M059J (cell line): Measurements from ENCODE around the gene COL11A2. TPM values are rescaled to one million over a fixed set of nuclear protein-coding genes. Genes with fewer than 3 reads are reported as not detected.

Experiments used
- DNase-seq: peaks from one replicate; pipeline ENCODE4 v3.0.0-alpha.2; 2012; ENCODE audit warnings: low read depth
- total RNA-seq: library from RNA; depleted of rRNA; stranded (reverse); fragments of >200 nt; shearing (Covaris generic); gene quantifications from 2 replicates; pipeline ENCODE4 v1.2.3, GENCODE V29; 2014

Gene COL11A2
- total RNA-seq, 1 experiment from 2014 or later = 0.02 TPM

GRCh38 chr6:33192671-33193602 lies 670 bp upstream of the COL11A2 start:
- DNase-seq = no peak

GRCh38 chr6:33191383-33192104 lies 723 bp downstream of the COL11A2 start:
- DNase-seq = no peak

- no peak for DNase-seq
Observed at GRCh38 chr6:33190504-33191107, 1.7 kb downstream of the COL11A2 start.

- DNase-seq = no peak
Observed at GRCh38 chr6:33189625-33190448, 2.4 kb downstream of the COL11A2 start.

GRCh38 chr6:33189164-33189563 lies 3.1 kb downstream of the COL11A2 start:
- no peak for DNase-seq

- DNase-seq = no peak
Observed at GRCh38 chr6:33187809-33188208, 4.5 kb downstream of the COL11A2 start.

GRCh38 chr6:33185654-33186187 lies 6.5 kb downstream of the COL11A2 start:
- no peak for DNase-seq

GRCh38 chr6:33185190-33185589 lies 7.1 kb downstream of the COL11A2 start:
- DNase-seq = no peak

GRCh38 chr6:33183071-33183683 lies 9.1 kb downstream of the COL11A2 start:
- DNase-seq = no peak

- DNase-seq = no peak
Observed at GRCh38 chr6:33181141-33181540, 11.1 kb downstream of the COL11A2 start.

- DNase-seq = no peak
Observed at GRCh38 chr6:33178755-33179475, 13.4 kb downstream of the COL11A2 start.

- peak; percentile 40 for DNase-seq
Observed at GRCh38 chr6:33177552-33178446, 14.5 kb downstream of the COL11A2 start.

GRCh38 chr6:33176906-33177305 lies 15.4 kb downstream of the COL11A2 start:
- no peak for DNase-seq

GRCh38 chr6:33175436-33176069 lies 16.7 kb downstream of the COL11A2 start:
- DNase-seq = no peak

GRCh38 chr6:33174784-33175183 lies 17.5 kb downstream of the COL11A2 start:
- DNase-seq = no peak

- no peak for DNase-seq
Observed at GRCh38 chr6:33173535-33174180, 18.6 kb downstream of the COL11A2 start.

- DNase-seq = peak; percentile 65
Observed at GRCh38 chr6:33172688-33173534, 19.4 kb downstream of the COL11A2 start.
